Activated T-helper 17 cell treated with anti-CD3 and anti-CD28 coated beads, Interleukin-2, amount 50 U/mL, for 72 hours (primary cell): Measurements from ENCODE around the gene PARD3. TPM values are rescaled to one million over a fixed set of nuclear protein-coding genes. Genes with fewer than 3 reads are reported as not detected.

Experiments
- ATAC-seq: fragments of 150-1000 bp; cut with Tn5 transposase; replicated peaks from 2 replicates; pipeline ENCODE4 v1.10.0; 2021; ENCODE audit warnings: mild to moderate bottlenecking, moderate library complexity
- H3K27ac Mint-ChIP-seq: one replicate; pipeline ENCODE4 v1.8.0; 2022; ENCODE audit warnings: mixed read lengths
- H3K27me3 Mint-ChIP-seq: one replicate; pipeline ENCODE4 v1.8.0; 2022; ENCODE audit warnings: mixed read lengths
- H3K36me3 Mint-ChIP-seq: one replicate; pipeline ENCODE4 v1.8.0; 2022; ENCODE audit warnings: low read depth, mild to moderate bottlenecking, mixed read lengths
- H3K4me1 Mint-ChIP-seq: one replicate; pipeline ENCODE4 v1.8.0; 2022; ENCODE audit warnings: mixed read lengths
- H3K4me3 Mint-ChIP-seq: one replicate; pipeline ENCODE4 v1.8.0; 2022; ENCODE audit warnings: mild to moderate bottlenecking, mixed read lengths
- H3K9me3 Mint-ChIP-seq: one replicate; pipeline ENCODE4 v1.8.0; 2022; ENCODE audit warnings: mixed read lengths
- total RNA-seq, 2 donors: library from RNA; stranded (reverse); gene quantifications; one replicate each; pipeline ENCODE4 v1.2.3, GENCODE V29; 2022

PARD3 gene
- total RNA-seq, 2 donors from 2014 or later, result 0.13 to 0.24 TPM

- ATAC-seq, result no peak
Observed at GRCh38 chr10:34094146-34094696, 720.9 kb downstream of the PARD3 start.

GRCh38 chr10:34092891-34093290 lies 722.2 kb downstream of the PARD3 start:
- no peak overlapping the region for H3K4me3 Mint-ChIP-seq
- H3K9me3 Mint-ChIP-seq, result peaks cover 12% of the 10 kb centered on the region
- H3K27me3 Mint-ChIP-seq, result peaks cover 3% of the 10 kb centered on the region
- H3K27ac Mint-ChIP-seq, result no peak overlapping the region
- no peak for ATAC-seq
- no peaks in the 10 kb centered on the region for H3K36me3 Mint-ChIP-seq
- H3K4me1 Mint-ChIP-seq, result no peaks in the 10 kb centered on the region

More at GRCh38 chr10:34094146-34094696, 720.9 kb downstream of the PARD3 start:
- Mint-ChIP-seq H3K27ac (no peak overlapping the region), H3K36me3 (no peaks in the 10 kb centered on the region), H3K4me1 (no peaks in the 10 kb centered on the region), H3K4me3 (no peak overlapping the region), H3K27me3 (peaks cover 3% of the 10 kb centered on the region), H3K9me3 (peaks cover 12% of the 10 kb centered on the region)

- ATAC-seq, result no peak
Observed at GRCh38 chr10:34091635-34092195, 723.4 kb downstream of the PARD3 start.

GRCh38 chr10:34089253-34089652 lies 725.8 kb downstream of the PARD3 start:
- Mint-ChIP-seq H3K27me3 (peaks cover 3% of the 10 kb centered on the region), H3K36me3 (no peaks in the 10 kb centered on the region), H3K4me3 (no peak overlapping the region), H3K27ac (no peak overlapping the region), H3K4me1 (no peaks in the 10 kb centered on the region), H3K9me3 (peaks cover 7% of the 10 kb centered on the region)
- no peak for ATAC-seq

More at GRCh38 chr10:34091635-34092195, 723.4 kb downstream of the PARD3 start:
- H3K4me1 Mint-ChIP-seq, result no peaks in the 10 kb centered on the region
- no peak overlapping the region for H3K4me3 Mint-ChIP-seq
- peaks cover 8% of the 10 kb centered on the region for H3K9me3 Mint-ChIP-seq
- H3K36me3 Mint-ChIP-seq, result no peaks in the 10 kb centered on the region
- H3K27ac Mint-ChIP-seq, result no peak overlapping the region
- H3K27me3 Mint-ChIP-seq, result peaks cover 3% of the 10 kb centered on the region

- H3K4me1 Mint-ChIP-seq, result no peaks in the 10 kb centered on the region
- peaks cover 11% of the 10 kb centered on the region for H3K9me3 Mint-ChIP-seq
- peaks cover 7% of the 10 kb centered on the region for H3K27me3 Mint-ChIP-seq
- no peak for ATAC-seq
- H3K4me3 Mint-ChIP-seq, result no peak overlapping the region
- H3K27ac Mint-ChIP-seq, result no peak overlapping the region
- H3K36me3 Mint-ChIP-seq, result no peaks in the 10 kb centered on the region
Observed at GRCh38 chr10:34088208-34088794, 726.8 kb downstream of the PARD3 start.

GRCh38 chr10:34087095-34087418 lies 728.0 kb downstream of the PARD3 start:
- H3K36me3 Mint-ChIP-seq, result no peaks in the 10 kb centered on the region
- no peak overlapping the region for H3K4me3 Mint-ChIP-seq
- no peak overlapping the region for H3K27ac Mint-ChIP-seq
- no peaks in the 10 kb centered on the region for H3K4me1 Mint-ChIP-seq
- H3K27me3 Mint-ChIP-seq, result peaks cover 4% of the 10 kb centered on the region
- no peak for ATAC-seq
- H3K9me3 Mint-ChIP-seq, result peaks cover 11% of the 10 kb centered on the region

GRCh38 chr10:34083567-34083966 lies 731.5 kb downstream of the PARD3 start:
- Mint-ChIP-seq H3K4me1 (no peaks in the 10 kb centered on the region), H3K9me3 (peaks cover 8% of the 10 kb centered on the region), H3K27ac (no peak overlapping the region), H3K27me3 (peaks cover 4% of the 10 kb centered on the region), H3K4me3 (no peak overlapping the region), H3K36me3 (no peaks in the 10 kb centered on the region)
- ATAC-seq, result no peak

- H3K9me3 Mint-ChIP-seq, result peaks cover 8% of the 10 kb centered on the region
- ATAC-seq, result no peak
- no peak overlapping the region for H3K27ac Mint-ChIP-seq
- H3K4me3 Mint-ChIP-seq, result no peak overlapping the region
- peaks cover 4% of the 10 kb centered on the region for H3K27me3 Mint-ChIP-seq
- no peaks in the 10 kb centered on the region for H3K36me3 Mint-ChIP-seq
- no peaks in the 10 kb centered on the region for H3K4me1 Mint-ChIP-seq
Observed at GRCh38 chr10:34081948-34082347, 733.1 kb downstream of the PARD3 start.

GRCh38 chr10:34081347-34081743 lies 733.8 kb downstream of the PARD3 start:
- ATAC-seq, result no peak
- no peaks in the 10 kb centered on the region for H3K36me3 Mint-ChIP-seq
- H3K27me3 Mint-ChIP-seq, result peaks cover 4% of the 10 kb centered on the region
- H3K4me1 Mint-ChIP-seq, result no peaks in the 10 kb centered on the region
- H3K27ac Mint-ChIP-seq, result no peak overlapping the region
- H3K4me3 Mint-ChIP-seq, result no peak overlapping the region
- H3K9me3 Mint-ChIP-seq, result peaks cover 6% of the 10 kb centered on the region

- no peak for ATAC-seq
- Mint-ChIP-seq H3K36me3 (no peaks in the 10 kb centered on the region), H3K4me1 (no peaks in the 10 kb centered on the region), H3K9me3 (peaks cover 4% of the 10 kb centered on the region), H3K4me3 (no peak overlapping the region), H3K27ac (no peak overlapping the region), H3K27me3 (peaks cover 4% of the 10 kb centered on the region)
Observed at GRCh38 chr10:34080485-34081346, 734.4 kb downstream of the PARD3 start.

- ATAC-seq, result no peak
- H3K27me3 Mint-ChIP-seq, result peaks cover 4% of the 10 kb centered on the region
- no peaks in the 10 kb centered on the region for H3K36me3 Mint-ChIP-seq
- H3K4me3 Mint-ChIP-seq, result no peak overlapping the region
- H3K4me1 Mint-ChIP-seq, result no peaks in the 10 kb centered on the region
- peaks cover 4% of the 10 kb centered on the region for H3K9me3 Mint-ChIP-seq
- no peak overlapping the region for H3K27ac Mint-ChIP-seq
Observed at GRCh38 chr10:34079702-34080484, 735.2 kb downstream of the PARD3 start.

GRCh38 chr10:34078745-34079470 lies 736.2 kb downstream of the PARD3 start:
- Mint-ChIP-seq H3K4me1 (no peaks in the 10 kb centered on the region), H3K27me3 (peaks cover 3% of the 10 kb centered on the region), H3K36me3 (no peaks in the 10 kb centered on the region), H3K9me3 (peaks cover 4% of the 10 kb centered on the region), H3K27ac (no peak overlapping the region), H3K4me3 (no peak overlapping the region)
- ATAC-seq, result no peak

GRCh38 chr10:34078017-34078744 lies 736.9 kb downstream of the PARD3 start:
- no peaks in the 10 kb centered on the region for H3K27me3 Mint-ChIP-seq
- no peaks in the 10 kb centered on the region for H3K9me3 Mint-ChIP-seq
- H3K4me1 Mint-ChIP-seq, result no peaks in the 10 kb centered on the region
- H3K4me3 Mint-ChIP-seq, result no peak overlapping the region
- no peak overlapping the region for H3K27ac Mint-ChIP-seq
- no peak for ATAC-seq
- no peaks in the 10 kb centered on the region for H3K36me3 Mint-ChIP-seq
